ENCODE data around the gene UBR1. TPM values are rescaled to one million over a fixed set of nuclear protein-coding genes. Genes with fewer than 3 reads are reported as not detected.
A peak's percentile ranks its signal among the peaks of the same experiment; 100 is the strongest.

UBR1 gene
- total RNA-seq, 1 experiment from 2014 or later = 22.3 TPM

GRCh38 chr15:43105077-43105736 is 631 bp downstream of the UBR1 start:
- no peaks in the 10 kb centered on the region; the same call in 1 of the 2 replicates for H3K36me3 ChIP-seq (ENCODE audit: control insufficient read depth, insufficient read depth, low read length)
- BruUV-seq (replicated peaks) = TSS peak; percentile 71
- peaks cover 6% of the 10 kb centered on the region for H3K4me1 Mint-ChIP-seq (ENCODE audit: low read depth, unreplicated experiment)
- H3K4me3 Mint-ChIP-seq (ENCODE audit: unreplicated experiment) = peak overlapping the region; percentile 88
- DNase-seq = peak in 1 of 2 experiments; percentile 20
- peak overlapping the region; percentile 67 for H3K4me3 ChIP-seq (ENCODE audit: low read depth, low read length)
- peaks cover 29% of the 10 kb centered on the region for H3K36me3 Mint-ChIP-seq (ENCODE audit: insufficient read depth, unreplicated experiment)
- ChIA-PET CTCF (no interaction called here), POLR2A (no interaction called here)
- TF ChIP-seq, protein P1, sequence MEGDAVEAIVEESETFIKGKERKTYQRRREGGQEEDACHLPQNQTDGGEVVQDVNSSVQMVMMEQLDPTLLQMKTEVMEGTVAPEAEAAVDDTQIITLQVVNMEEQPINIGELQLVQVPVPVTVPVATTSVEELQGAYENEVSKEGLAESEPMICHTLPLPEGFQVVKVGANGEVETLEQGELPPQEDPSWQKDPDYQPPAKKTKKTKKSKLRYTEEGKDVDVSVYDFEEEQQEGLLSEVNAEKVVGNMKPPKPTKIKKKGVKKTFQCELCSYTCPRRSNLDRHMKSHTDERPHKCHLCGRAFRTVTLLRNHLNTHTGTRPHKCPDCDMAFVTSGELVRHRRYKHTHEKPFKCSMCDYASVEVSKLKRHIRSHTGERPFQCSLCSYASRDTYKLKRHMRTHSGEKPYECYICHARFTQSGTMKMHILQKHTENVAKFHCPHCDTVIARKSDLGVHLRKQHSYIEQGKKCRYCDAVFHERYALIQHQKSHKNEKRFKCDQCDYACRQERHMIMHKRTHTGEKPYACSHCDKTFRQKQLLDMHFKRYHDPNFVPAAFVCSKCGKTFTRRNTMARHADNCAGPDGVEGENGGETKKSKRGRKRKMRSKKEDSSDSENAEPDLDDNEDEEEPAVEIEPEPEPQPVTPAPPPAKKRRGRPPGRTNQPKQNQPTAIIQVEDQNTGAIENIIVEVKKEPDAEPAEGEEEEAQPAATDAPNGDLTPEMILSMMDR (IDR thresholded peaks at IDR 0.05; ENCODE audit: insufficient read depth in 1 of 2, low read depth in 1 of 2, low read length in 1 of 2, severe bottlenecking in 1 of 2, unreplicated experiment in 1 of 2) = no peak
- H3K9me3 Mint-ChIP-seq (ENCODE audit: unreplicated experiment) = no peaks in the 10 kb centered on the region
- no peaks in the 10 kb centered on the region for H3K27me3 ChIP-seq (replicated peaks; ENCODE audit: control insufficient read depth, insufficient read depth, low read length)
- peak overlapping the region; percentile 95 for H3K27ac Mint-ChIP-seq (ENCODE audit: unreplicated experiment)
- H3K9me3 ChIP-seq = no peaks in the 10 kb centered on the region
- intact Hi-C loops (cut with micrococcal nuclease; ENCODE audit: unreplicated experiment) = loop anchor here (1.0 kb wide), 1 partner anchor 80 kb away; the partner anchor contains the start of gene CCNDBP1
- no peaks in the 10 kb centered on the region for H3K27me3 Mint-ChIP-seq (ENCODE audit: insufficient read depth, unreplicated experiment)
- no peaks in the 10 kb centered on the region for H3K4me1 ChIP-seq

DNA sequence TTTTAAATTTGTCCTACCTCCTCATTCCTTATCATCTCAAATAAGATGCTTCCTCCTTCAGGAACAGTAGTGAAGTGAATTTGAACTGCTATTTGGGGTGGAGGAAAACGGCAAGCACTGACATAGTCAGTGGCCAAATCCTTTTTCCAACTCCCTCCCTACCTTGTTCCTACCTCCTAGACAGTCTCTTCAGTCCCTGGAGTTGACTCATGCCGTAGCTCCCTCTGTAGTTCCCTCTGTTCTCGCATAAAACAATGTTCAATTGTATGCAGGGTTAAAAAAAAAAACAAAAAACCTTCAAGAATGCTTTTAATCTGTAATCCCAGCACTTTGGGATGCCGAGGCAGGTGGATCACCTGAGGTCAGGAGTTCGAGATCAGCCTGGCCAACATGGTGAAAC is 1.4 kb downstream of the UBR1 start:
- POLR2A ChIA-PET = no interaction called here
- intact Hi-C loops (cut with micrococcal nuclease; ENCODE audit: unreplicated experiment) = no loop called here
- H3K27ac Mint-ChIP-seq (ENCODE audit: unreplicated experiment) = no peak overlapping the region

GRCh38 chr15:43103907-43104306 is 1.9 kb downstream of the UBR1 start:
- no TSS peak for BruUV-seq (replicated peaks)
- no peaks in the 10 kb centered on the region; the same call in 1 of the 2 replicates for H3K36me3 ChIP-seq (ENCODE audit: control insufficient read depth, insufficient read depth, low read length)
- Mint-ChIP-seq H3K9me3 (ENCODE audit: unreplicated experiment) (no peaks in the 10 kb centered on the region), H3K4me3 (ENCODE audit: unreplicated experiment) (no peak overlapping the region), H3K27ac (ENCODE audit: unreplicated experiment) (no peak overlapping the region), H3K36me3 (ENCODE audit: insufficient read depth, unreplicated experiment) (peaks cover 32% of the 10 kb centered on the region), H3K27me3 (ENCODE audit: insufficient read depth, unreplicated experiment) (no peaks in the 10 kb centered on the region), H3K4me1 (ENCODE audit: low read depth, unreplicated experiment) (peaks cover 6% of the 10 kb centered on the region)
- intact Hi-C loops (cut with micrococcal nuclease; ENCODE audit: unreplicated experiment) = no loop called here
- no peaks in the 10 kb centered on the region for H3K27me3 ChIP-seq (replicated peaks; ENCODE audit: control insufficient read depth, insufficient read depth, low read length)
- DNase-seq = no peak
- TF ChIP-seq, protein P1 (IDR thresholded peaks at IDR 0.05; ENCODE audit: insufficient read depth in 1 of 2, low read depth in 1 of 2, low read length in 1 of 2, severe bottlenecking in 1 of 2, unreplicated experiment in 1 of 2) = no peak
- no peaks in the 10 kb centered on the region for H3K9me3 ChIP-seq
- no peak overlapping the region for H3K4me3 ChIP-seq (ENCODE audit: low read depth, low read length)
- no peaks in the 10 kb centered on the region for H3K4me1 ChIP-seq
- ChIA-PET CTCF (no interaction called here), POLR2A (no interaction called here)

More for the DNA sequence above, 1.4 kb downstream of the UBR1 start:
- TF ChIP-seq, protein P1 (IDR thresholded peaks at IDR 0.05; ENCODE audit: insufficient read depth in 1 of 2, low read depth in 1 of 2, low read length in 1 of 2, severe bottlenecking in 1 of 2, unreplicated experiment in 1 of 2) = no peak
- Histone ChIP-seq H3K4me3 (ENCODE audit: low read depth, low read length) (no peak overlapping the region), H3K36me3 (ENCODE audit: control insufficient read depth, insufficient read depth, low read length) (no peaks in the 10 kb centered on the region; the same call in 1 of the 2 replicates), H3K27me3 (replicated peaks; ENCODE audit: control insufficient read depth, insufficient read depth, low read length) (no peaks in the 10 kb centered on the region), H3K4me1 (no peaks in the 10 kb centered on the region), H3K9me3 (no peaks in the 10 kb centered on the region)
- H3K4me3 Mint-ChIP-seq (ENCODE audit: unreplicated experiment) = no peak overlapping the region
- peaks cover 32% of the 10 kb centered on the region for H3K36me3 Mint-ChIP-seq (ENCODE audit: insufficient read depth, unreplicated experiment)
- no TSS peak for BruUV-seq (replicated peaks)
- DNase-seq = no peak
- H3K4me1 Mint-ChIP-seq (ENCODE audit: low read depth, unreplicated experiment) = peaks cover 6% of the 10 kb centered on the region
- H3K27me3 Mint-ChIP-seq (ENCODE audit: insufficient read depth, unreplicated experiment) = no peaks in the 10 kb centered on the region
- CTCF ChIA-PET = no interaction called here
- no peaks in the 10 kb centered on the region for H3K9me3 Mint-ChIP-seq (ENCODE audit: unreplicated experiment)
